Smooth muscle cell (in vitro differentiated cells): ENCODE measurements around the gene PIK3AP1. TPM values are rescaled to one million over a fixed set of nuclear protein-coding genes. Genes with fewer than 3 reads are reported as not detected.

Experiments used
- DNase-seq: peaks from one replicate; lab custom pipeline; 2025; ENCODE audit not compliant: unreplicated experiment; lab: John Stamatoyannopoulos, UW
- H2AFZ ChIP-seq: fragments of 200-600 bp; sonication (generic); 2 replicates; pipeline ENCODE4 v1.6.0; 2016; ENCODE audit warnings: antibody characterized with exemption, low read depth, mild to moderate bottlenecking
- H3F3A ChIP-seq: fragments of 200-600 bp; sonication (generic); 2 replicates; pipeline ENCODE4 v1.6.0; 2017; ENCODE audit warnings: antibody characterized with exemption, low read depth
- H3K27ac ChIP-seq: fragments of 200-600 bp; sonication (generic); 2 replicates; pipeline ENCODE4 v1.5.1; 2016; ENCODE audit warnings: low read depth, mild to moderate bottlenecking
- H3K27me3 ChIP-seq: fragments of 200-600 bp; sonication (generic); 2 replicates; pipeline ENCODE4 v1.6.1; 2016; ENCODE audit warnings: low read depth, mild to moderate bottlenecking
- H3K36me3 ChIP-seq: fragments of 200-600 bp; sonication (generic); 2 replicates; pipeline ENCODE4 v1.5.1; 2016; ENCODE audit warnings: low read depth
- H3K4me1 ChIP-seq: fragments of 200-600 bp; sonication (generic); 2 replicates; pipeline ENCODE4 v1.5.1; 2016; ENCODE audit warnings: low read depth
- H3K4me2 ChIP-seq: fragments of 200-600 bp; sonication (generic); 2 replicates; pipeline ENCODE4 v1.6.0; 2016; ENCODE audit warnings: mild to moderate bottlenecking
- H3K4me3 ChIP-seq: fragments of 200-600 bp; sonication (generic); 2 replicates; pipeline ENCODE4 v1.5.1; 2016; ENCODE audit warnings: mild to moderate bottlenecking
- H3K79me2 ChIP-seq: fragments of 200-600 bp; sonication (generic); 2 replicates; pipeline ENCODE4 v1.6.0; 2016; ENCODE audit warnings: low read depth, mild to moderate bottlenecking
- H3K9ac ChIP-seq: fragments of 200-600 bp; sonication (generic); 2 replicates; pipeline ENCODE4 v1.6.0; 2016; ENCODE audit warnings: low read depth
- H3K9me3 ChIP-seq: fragments of 200-600 bp; sonication (generic); replicated peaks from 2 replicates; pipeline ENCODE4 v1.5.1; 2016; ENCODE audit warnings: low read depth
- H4K20me1 ChIP-seq: fragments of 200-600 bp; sonication (generic); 2 replicates; pipeline ENCODE4 v1.6.0; 2016; ENCODE audit warnings: low read depth
- WGBS: methylation state at CpG from one replicate; pipeline ENCODE4 v1.1.7; 2016; ENCODE audit warnings: low lambda C conversion rate; 5-methylcytosine and 5-hydroxymethylcytosine counted together
- polyA plus RNA-seq: library from polyadenylated mRNA; unstranded; fragments of >200 nt; fragmentation: Nextera tagmentation; extraction: Ambion mirVana; gene quantifications from 2 replicates; pipeline ENCODE4 v1.2.1, GENCODE V29; 2016
- total RNA-seq: library from RNA; depleted of rRNA; stranded (reverse); fragments of >200 nt; gene quantifications from 2 replicates; pipeline ENCODE4 v1.2.3, GENCODE V29; 2014
- TF ChIP-seq, protein P1 (sequence below): fragments of 200-600 bp; sonication (generic); IDR thresholded peaks from 2 replicates; pipeline ENCODE4 v1.5.1; 2017; ENCODE audit warnings: borderline replicate concordance, mild to moderate bottlenecking, antibody characterized with exemption; ENCODE audit not compliant: insufficient read depth, poor library complexity, severe bottlenecking

Gene PIK3AP1
- total and polyA plus RNA-seq, 2 experiments from 2014 or later: 1.2 TPM; not detected in 1

DNA sequence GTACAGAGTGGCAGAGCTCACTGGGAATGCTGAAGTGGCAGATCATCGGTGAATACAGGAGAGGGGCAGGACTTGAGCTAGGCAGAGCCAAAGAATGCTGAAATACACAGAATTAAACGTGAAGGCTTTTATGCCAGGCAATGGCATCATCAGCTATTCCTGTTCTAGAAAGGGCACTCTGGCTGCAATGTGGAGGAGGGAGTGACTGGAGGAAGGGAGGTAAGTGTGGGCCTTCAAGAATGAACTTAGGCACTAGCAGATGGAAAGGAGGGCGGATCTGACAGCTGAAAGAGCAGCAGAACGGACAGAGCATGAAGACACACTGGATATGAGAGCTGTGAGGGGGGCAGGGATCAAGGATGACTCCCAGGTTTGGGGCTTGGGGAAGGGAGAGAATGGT, 121.5 kb downstream of the PIK3AP1 start:
- Histone ChIP-seq H4K20me1 (no peaks in the 10 kb centered on the region), H2AFZ (no peak overlapping the region), H3K27me3 (no peaks in the 10 kb centered on the region), H3K27ac (no peak overlapping the region), H3K79me2 (no peaks in the 10 kb centered on the region), H3F3A (no peaks in the 10 kb centered on the region), H3K4me2 (no peak overlapping the region), H3K9me3 (no peaks in the 10 kb centered on the region), H3K36me3 (no peaks in the 10 kb centered on the region), H3K9ac (no peak overlapping the region), H3K4me3 (no peak overlapping the region), H3K4me1 (no peaks in the 10 kb centered on the region)
- 82% methylated on average over 4 of the region's 4 CpGs for WGBS
- TF ChIP-seq, protein P1, sequence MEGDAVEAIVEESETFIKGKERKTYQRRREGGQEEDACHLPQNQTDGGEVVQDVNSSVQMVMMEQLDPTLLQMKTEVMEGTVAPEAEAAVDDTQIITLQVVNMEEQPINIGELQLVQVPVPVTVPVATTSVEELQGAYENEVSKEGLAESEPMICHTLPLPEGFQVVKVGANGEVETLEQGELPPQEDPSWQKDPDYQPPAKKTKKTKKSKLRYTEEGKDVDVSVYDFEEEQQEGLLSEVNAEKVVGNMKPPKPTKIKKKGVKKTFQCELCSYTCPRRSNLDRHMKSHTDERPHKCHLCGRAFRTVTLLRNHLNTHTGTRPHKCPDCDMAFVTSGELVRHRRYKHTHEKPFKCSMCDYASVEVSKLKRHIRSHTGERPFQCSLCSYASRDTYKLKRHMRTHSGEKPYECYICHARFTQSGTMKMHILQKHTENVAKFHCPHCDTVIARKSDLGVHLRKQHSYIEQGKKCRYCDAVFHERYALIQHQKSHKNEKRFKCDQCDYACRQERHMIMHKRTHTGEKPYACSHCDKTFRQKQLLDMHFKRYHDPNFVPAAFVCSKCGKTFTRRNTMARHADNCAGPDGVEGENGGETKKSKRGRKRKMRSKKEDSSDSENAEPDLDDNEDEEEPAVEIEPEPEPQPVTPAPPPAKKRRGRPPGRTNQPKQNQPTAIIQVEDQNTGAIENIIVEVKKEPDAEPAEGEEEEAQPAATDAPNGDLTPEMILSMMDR: no peak
- DNase-seq: no peak

DNA sequence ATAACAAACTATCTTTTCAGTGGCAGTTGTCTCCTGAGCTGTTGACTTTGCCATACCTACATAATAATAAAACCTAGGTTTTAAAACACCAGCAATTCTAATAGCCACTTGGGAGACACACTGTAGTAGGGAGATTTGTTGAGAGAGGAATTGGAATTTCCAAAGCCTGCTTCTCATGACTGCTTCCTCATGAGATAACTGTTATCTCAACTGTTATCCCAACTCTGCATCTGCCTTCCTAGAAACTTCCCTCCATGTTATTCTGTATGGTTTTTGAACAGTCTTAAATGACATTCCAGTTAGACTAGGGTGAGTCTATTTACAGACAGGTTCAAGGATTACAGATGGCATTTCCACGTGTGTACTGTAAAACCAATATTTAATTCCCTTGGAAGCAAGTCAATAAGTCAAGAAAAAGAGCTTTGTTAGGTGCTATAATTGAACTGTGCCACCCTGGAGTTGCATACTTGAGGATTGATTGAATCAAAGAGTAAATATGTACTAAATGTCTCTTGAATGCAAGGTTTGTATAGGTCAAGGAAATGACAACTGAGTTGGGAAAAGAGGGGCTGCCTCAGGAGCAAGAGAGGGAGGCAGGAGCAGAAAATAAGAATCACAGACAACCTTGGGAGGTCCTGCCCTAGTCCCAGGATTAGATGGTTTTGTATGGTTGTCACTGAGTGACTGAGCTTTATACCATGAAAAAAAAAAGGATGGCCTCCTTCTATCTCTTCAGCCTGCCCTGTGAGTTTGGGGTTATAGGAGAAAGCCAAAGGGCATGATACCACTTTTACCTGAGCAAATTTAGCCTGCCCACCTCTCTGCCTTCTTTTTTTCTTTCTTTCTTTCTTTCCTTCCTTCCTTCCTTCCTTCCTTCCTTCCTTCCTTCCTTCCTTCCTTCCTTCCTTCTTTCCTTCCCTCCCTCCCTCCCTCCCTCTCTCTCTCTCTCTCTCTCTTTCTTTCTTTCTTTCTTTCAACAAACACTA, 123.6 kb downstream of the PIK3AP1 start:
- H3K27me3 ChIP-seq: no peaks in the 10 kb centered on the region
- no peaks in the 10 kb centered on the region for H3K9me3 ChIP-seq
- no peaks in the 10 kb centered on the region for H3K4me1 ChIP-seq
- TF ChIP-seq, protein P1: no peak
- no peaks in the 10 kb centered on the region for H4K20me1 ChIP-seq
- 70% methylated on average over 1 of the region's 1 CpG for WGBS
- no peaks in the 10 kb centered on the region for H3F3A ChIP-seq
- H3K9ac ChIP-seq: no peak overlapping the region
- H3K27ac ChIP-seq: no peak overlapping the region
- no peaks in the 10 kb centered on the region for H3K36me3 ChIP-seq
- no peak overlapping the region for H3K4me3 ChIP-seq
- H3K79me2 ChIP-seq: no peaks in the 10 kb centered on the region
- no peak for DNase-seq
- H2AFZ ChIP-seq: no peak overlapping the region
- H3K4me2 ChIP-seq: no peak overlapping the region

- TF ChIP-seq, protein P1: no peak
- H3K9me3 ChIP-seq: no peaks in the 10 kb centered on the region
- H3K27ac ChIP-seq: no peak overlapping the region
- H3K4me2 ChIP-seq: no peak overlapping the region
- no peaks in the 10 kb centered on the region for H3K36me3 ChIP-seq
- no peaks in the 10 kb centered on the region for H4K20me1 ChIP-seq
- no peak overlapping the region for H3K4me3 ChIP-seq
- H3K4me1 ChIP-seq: no peaks in the 10 kb centered on the region
- no peaks in the 10 kb centered on the region for H3F3A ChIP-seq
- 85% methylated on average over 4 of the region's 4 CpGs for WGBS
- no peak overlapping the region for H2AFZ ChIP-seq
- H3K79me2 ChIP-seq: no peaks in the 10 kb centered on the region
- no peaks in the 10 kb centered on the region for H3K27me3 ChIP-seq
- no peak overlapping the region for H3K9ac ChIP-seq
- DNase-seq: no peak
Observed at GRCh38 chr10:96595741-96596140, 124.6 kb downstream of the PIK3AP1 start.
